ENCODE data around the gene KNTC1. TPM values are rescaled to one million over a fixed set of nuclear protein-coding genes. Genes with fewer than 3 reads are reported as not detected.

Gene KNTC1
- total and polyA plus RNA-seq, 2 of the 13 experiments (the other 11 are each of a cell fraction or from before 2014, with no cell fraction given) = 45.1 to 57.6 TPM

GRCh38 chr12:122528992-122529391 lies 1.9 kb downstream of the KNTC1 start (continued):
- TF ChIP-seq ZNF574 (CRISPR knock-in tag; IDR thresholded peaks at IDR 0.05) = no peak
- no peak for TF ChIP-seq NR2F6 (IDR thresholded peaks at IDR 0.05)
- TF ChIP-seq NR2F6 (CRISPR knock-in tag; IDR thresholded peaks at IDR 0.05) = no peak
- TF ChIP-seq ZNF317 (CRISPR knock-in tag; IDR thresholded peaks at IDR 0.05) = no peak
- TF ChIP-seq SOX6 (IDR thresholded peaks at IDR 0.05) = no peak
- no peak for TF ChIP-seq SOX6 (CRISPR knock-in tag; IDR thresholded peaks at IDR 0.05)
- no peak for TF ChIP-seq CREB1 (IDR thresholded peaks at IDR 0.05)
- no peak for TF ChIP-seq CREB1 (CRISPR knock-in tag; IDR thresholded peaks at IDR 0.05)
- no peak for TF ChIP-seq HMG20B (CRISPR knock-in tag; conservative IDR thresholded peaks at IDR 0.05)

- H3K9me3 ChIP-seq (ENCODE audit: low read length) = no peaks in the 10 kb centered on the region
- in situ Hi-C loops (cut with HindIII; ENCODE audit: extremely low pct_ligation_motif_present, low pct_unique_long_range_greater_than_20kb) = no loop called here
- peaks cover 16% of the 10 kb centered on the region for H3K79me2 ChIP-seq (ENCODE audit: insufficient read depth, low read length)
- peaks cover 5 to 52% of the 10 kb centered on the region in 2 experiments for H3K36me3 ChIP-seq (replicated peaks in 1 of 2; ENCODE audit: control insufficient read depth in 1 of 2, insufficient read depth in 2 of 2, low read length in 2 of 2)
- no peaks in the 10 kb centered on the region for H3K27me3 ChIP-seq (ENCODE audit: control insufficient read depth in 1 of 2, insufficient read depth in 2 of 2, low read length in 2 of 2)
- CTCF ChIA-PET (ENCODE audit: low intra/inter-chr PET ratio, low total read pairs) = no interaction called here
- ATAC-seq (no peak), FAIRE-seq (no peak), DNase-seq (ENCODE audit: low spot score) (no peak)
- H4K20me1 ChIP-seq (ENCODE audit: insufficient read depth, low read length) = no peaks in the 10 kb centered on the region
- H3K4me1 ChIP-seq (ENCODE audit: insufficient read depth, low read length) = peaks cover 2% of the 10 kb centered on the region
- no peak overlapping the region for H2AFZ ChIP-seq (ENCODE audit: low read length)
- no peak overlapping the region for H3K4me3 ChIP-seq (replicated peaks in 1 of 3; ENCODE audit: insufficient read depth in 1 of 3, low read depth in 2 of 3, low read length in 3 of 3)
- 95% methylated on average over 2 of the region's 2 CpGs for WGBS (ENCODE audit: low lambda C conversion rate)
- no TSS peak for BruUV-seq (replicated peaks)
- H3K27ac ChIP-seq (ENCODE audit: extremely low read length, insufficient read depth, low read length) = no peak overlapping the region
- no peak overlapping the region for H3K9ac ChIP-seq (ENCODE audit: insufficient read depth, low read depth, low read length)
- H3K4me2 ChIP-seq (ENCODE audit: low read depth, low read length) = no peak overlapping the region
- TF ChIP-seq ZNF446 (CRISPR knock-in tag; IDR thresholded peaks at IDR 0.05) (no peak), ZNF367 (CRISPR knock-in tag; IDR thresholded peaks at IDR 0.05; ENCODE audit: borderline replicate concordance) (no peak), REPIN1 (CRISPR knock-in tag; IDR thresholded peaks at IDR 0.05; ENCODE audit: borderline replicate concordance, low read depth) (no peak), ZNF256 (CRISPR knock-in tag; conservative IDR thresholded peaks at IDR 0.05) (no peak), CBX2 (IDR thresholded peaks at IDR 0.05; ENCODE audit: low read depth, low read length) (no peak), CBX2 (CRISPR knock-in tag; IDR thresholded peaks at IDR 0.05; ENCODE audit: low read depth) (no peak), PHF8 (CRISPR knock-in tag; IDR thresholded peaks at IDR 0.05) (no peak), CHD4 (IDR thresholded peaks at IDR 0.05; ENCODE audit: borderline replicate concordance, low read length) (no peak), DMAP1 (CRISPR knock-in tag; IDR thresholded peaks at IDR 0.05) (no peak), ZNF207 (IDR thresholded peaks at IDR 0.05; ENCODE audit: borderline replicate concordance) (no peak)
- POLR2A ChIA-PET = interaction anchor here (1.7 kb wide), 1 partner anchor 11 kb away, joined by 4 read pairs; no protein-coding TSS in a partner anchor
- intact Hi-C loops (cut with micrococcal nuclease; ENCODE audit: unreplicated experiment) = no loop called here
Measured at GRCh38 chr12:122533856-122534255, 6.8 kb downstream of the KNTC1 start.

All from HepG2 (cell line).